ENCODE data around the gene COPG2. TPM values are rescaled to one million over a fixed set of nuclear protein-coding genes. Genes with fewer than 3 reads are reported as not detected.

Gene COPG2
- total RNA-seq, 4 donors from 2014 or later: 3.4 to 19.7 (median 7.4) TPM

DNA sequence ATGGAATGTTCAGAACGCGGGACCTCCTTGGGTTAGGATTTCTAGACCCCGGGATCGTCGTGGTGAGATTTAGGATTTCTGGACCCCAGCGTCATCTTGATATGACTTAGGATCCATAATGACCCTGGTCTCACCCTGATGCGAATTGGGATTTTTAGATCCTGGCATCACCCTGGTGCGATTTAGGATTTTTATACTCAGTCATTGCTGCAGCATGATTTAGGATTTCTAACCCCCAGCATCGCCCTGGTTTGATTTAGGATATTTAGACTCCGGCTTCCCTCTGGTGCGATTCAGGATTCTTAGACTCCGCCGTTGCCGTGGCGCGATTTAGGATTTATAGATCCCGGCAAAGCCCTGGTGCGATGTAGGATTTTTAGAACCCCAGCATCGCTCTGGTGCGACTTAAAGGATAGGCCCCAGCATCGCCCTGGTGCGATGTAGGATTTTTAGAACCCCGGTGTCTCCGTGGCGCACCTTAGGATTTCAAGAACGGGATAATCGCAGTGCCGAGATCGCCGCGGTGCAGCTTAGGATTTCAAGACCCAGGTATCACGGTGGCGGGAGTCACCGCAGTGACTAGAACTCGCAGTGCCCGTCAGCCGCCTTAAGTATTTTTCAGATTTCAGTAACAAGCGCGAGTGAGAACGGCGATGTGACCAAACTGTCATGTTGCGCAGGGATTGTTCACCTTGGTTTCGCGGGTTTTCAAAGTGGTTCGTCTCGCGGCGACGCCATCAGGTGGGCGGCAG, 175.8 kb downstream of the COPG2 start:
- Histone ChIP-seq H3K4me1 (peaks cover 4 to 14% (median 10%) of the 10 kb centered on the region in 4 donors), H3K36me3 (no peaks in the 10 kb centered on the region), H3K4me3 (peak overlapping the region in 3 of 4 donors; percentile 12 to 36 (median 25)), H3K27me3 (no peaks in the 10 kb centered on the region), H3K27ac (no peak overlapping the region), H3K9me3 (no peaks in the 10 kb centered on the region)
- TF ChIP-seq POLR2AphosphoS5 (IDR thresholded peaks at IDR 0.05): no peak
- TF ChIP-seq EP300 (IDR thresholded peaks at IDR 0.05; ENCODE audit: low read depth): no peak
- no peak for TF ChIP-seq POLR2A (IDR thresholded peaks at IDR 0.05)
- TF ChIP-seq, protein P1, sequence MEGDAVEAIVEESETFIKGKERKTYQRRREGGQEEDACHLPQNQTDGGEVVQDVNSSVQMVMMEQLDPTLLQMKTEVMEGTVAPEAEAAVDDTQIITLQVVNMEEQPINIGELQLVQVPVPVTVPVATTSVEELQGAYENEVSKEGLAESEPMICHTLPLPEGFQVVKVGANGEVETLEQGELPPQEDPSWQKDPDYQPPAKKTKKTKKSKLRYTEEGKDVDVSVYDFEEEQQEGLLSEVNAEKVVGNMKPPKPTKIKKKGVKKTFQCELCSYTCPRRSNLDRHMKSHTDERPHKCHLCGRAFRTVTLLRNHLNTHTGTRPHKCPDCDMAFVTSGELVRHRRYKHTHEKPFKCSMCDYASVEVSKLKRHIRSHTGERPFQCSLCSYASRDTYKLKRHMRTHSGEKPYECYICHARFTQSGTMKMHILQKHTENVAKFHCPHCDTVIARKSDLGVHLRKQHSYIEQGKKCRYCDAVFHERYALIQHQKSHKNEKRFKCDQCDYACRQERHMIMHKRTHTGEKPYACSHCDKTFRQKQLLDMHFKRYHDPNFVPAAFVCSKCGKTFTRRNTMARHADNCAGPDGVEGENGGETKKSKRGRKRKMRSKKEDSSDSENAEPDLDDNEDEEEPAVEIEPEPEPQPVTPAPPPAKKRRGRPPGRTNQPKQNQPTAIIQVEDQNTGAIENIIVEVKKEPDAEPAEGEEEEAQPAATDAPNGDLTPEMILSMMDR (IDR thresholded peaks at IDR 0.05): no peak
- WGBS, 2 donors (ENCODE audit: low coverage in 1 of 2): 69 to 77% methylated on average over 7 to 50 of the region's 50 CpGs
- in situ Hi-C loops (cut with MboI; ENCODE audit: low pct_ligation_motif_present in 1 of 4, low pct_unique_long_range_greater_than_20kb in 1 of 4, low sequenced_read_pairs in 3 of 4) (loop anchor here in 1 of 4 donors (25.0 kb wide), 1 partner anchor 205 kb away; the partner anchor contains the start of gene CPA4), intact Hi-C loops (cut with DNase I; ENCODE audit: low total_unique reads) (no loop called here)
- no peak for DNase-seq

DNA sequence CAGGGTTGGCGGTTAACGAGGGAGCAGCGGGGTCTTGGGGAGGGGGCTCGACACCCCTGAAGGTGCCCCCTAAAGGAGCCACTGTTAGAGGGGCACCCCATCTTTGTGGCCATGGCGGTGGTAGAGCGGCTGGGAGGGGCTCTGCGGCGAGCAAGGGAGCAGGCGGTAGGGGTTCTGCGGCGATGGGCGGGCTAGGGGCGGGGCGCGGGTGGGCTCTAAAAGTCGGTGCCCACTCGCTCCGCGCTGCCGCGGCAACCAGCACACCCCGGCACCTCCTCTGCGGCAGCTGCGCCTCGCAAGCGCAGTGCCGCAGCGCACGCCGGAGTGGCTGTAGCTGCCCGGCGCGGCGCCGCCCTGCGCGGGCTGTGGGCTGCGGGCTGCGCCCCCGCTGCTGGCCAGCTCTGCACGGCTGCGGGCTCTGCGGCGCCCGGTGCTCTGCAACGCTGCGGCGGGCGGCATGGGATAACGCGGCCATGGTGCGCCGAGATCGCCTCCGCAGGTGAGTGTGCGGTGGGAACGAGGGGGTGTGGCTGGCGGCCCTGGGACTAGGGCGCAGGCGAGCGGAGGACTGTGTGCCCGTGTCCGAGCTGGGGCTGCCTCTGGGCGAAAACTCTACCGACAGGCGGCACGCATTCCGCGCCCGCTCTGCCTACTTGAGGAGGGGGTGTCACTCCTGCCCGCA, 176.6 kb downstream of the COPG2 start, which contains the start of gene MEST:
MEST (plus strand) TSS at position 245 of the 682 bp plus-strand sequence; CDS start at position 474, 229 bp downstream.
- Histone ChIP-seq H3K4me1 (peaks cover 4 to 14% (median 10%) of the 10 kb centered on the region in 4 donors), H3K27ac (peak within 1 kb of the TSS in 3 of 4 donors; percentile 9 to 67 (median 23)), H3K36me3 (no peaks in the 10 kb centered on the region), H3K4me3 (peak within 1 kb of the TSS in 3 of 4 donors; percentile 12 to 36 (median 25)), H3K27me3 (no peaks in the 10 kb centered on the region), H3K9me3 (no peaks in the 10 kb centered on the region)
- DNase-seq: no peak
- TF ChIP-seq POLR2A (IDR thresholded peaks at IDR 0.05) (no peak), POLR2AphosphoS5 (IDR thresholded peaks at IDR 0.05) (no peak), EP300 (IDR thresholded peaks at IDR 0.05; ENCODE audit: low read depth) (no peak)
- TF ChIP-seq, protein P1 (IDR thresholded peaks at IDR 0.05): no peak
- 81 to 87% methylated on average over 4 to 56 of the region's 71 CpGs for WGBS, 2 donors (ENCODE audit: low coverage in 1 of 2)
- intact Hi-C loops (cut with DNase I; ENCODE audit: low total_unique reads): no loop called here
- in situ Hi-C loops (cut with MboI; ENCODE audit: low pct_ligation_motif_present in 1 of 4, low pct_unique_long_range_greater_than_20kb in 1 of 4, low sequenced_read_pairs in 3 of 4): loop anchor here in 1 of 4 donors (25.0 kb wide), 1 partner anchor 205 kb away; the partner anchor contains the start of gene CPA4

DNA sequence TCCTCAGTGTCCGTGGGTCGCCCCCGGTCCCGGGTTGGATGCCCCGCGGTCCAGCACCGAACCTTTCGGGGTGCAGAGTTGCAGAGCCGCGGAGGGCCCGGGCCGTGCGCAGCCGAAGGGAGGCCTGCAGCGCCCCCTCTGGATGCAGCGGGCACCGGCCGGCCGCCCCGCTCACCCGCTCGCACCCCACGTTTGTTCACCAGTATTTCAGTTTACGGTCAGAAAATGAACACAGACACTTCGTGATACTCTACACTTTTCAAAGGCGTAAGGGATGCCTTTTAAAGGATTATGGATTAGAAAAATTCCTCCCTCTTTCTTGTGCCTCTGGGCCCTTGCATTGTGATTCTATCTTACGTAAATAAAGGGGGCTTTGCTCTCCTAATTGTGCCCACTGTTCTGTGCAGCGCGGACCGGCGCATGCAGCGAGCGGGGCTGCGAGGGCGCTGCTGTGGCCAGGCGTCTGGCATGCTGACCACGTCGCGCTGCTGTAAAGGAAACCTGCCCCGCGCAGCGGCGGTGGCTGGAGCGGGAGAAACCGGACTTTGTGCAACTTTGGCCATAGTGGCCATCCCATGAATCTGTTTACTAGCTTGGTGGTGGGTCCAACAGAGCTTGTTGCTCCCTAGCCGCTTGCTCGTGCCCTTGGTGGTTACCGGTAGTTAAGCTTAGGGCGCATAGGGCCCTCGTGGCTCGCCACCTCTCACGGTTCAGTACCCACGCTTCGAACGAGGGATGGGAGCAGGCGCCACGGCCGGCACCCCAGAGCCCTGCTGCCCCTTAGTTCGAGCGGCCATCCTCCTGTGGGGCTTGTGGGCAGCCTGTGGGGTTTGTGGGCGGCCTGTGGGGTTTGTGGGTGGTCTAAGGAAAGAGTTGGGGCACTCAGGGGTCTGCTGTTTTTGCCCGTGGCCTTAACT, 177.4 kb downstream of the COPG2 start:
- WGBS, 2 donors (ENCODE audit: low coverage in 1 of 2): 61 to 65% methylated on average over 5 to 62 of the region's 62 CpGs
- Histone ChIP-seq H3K4me1 (peaks cover 4 to 20% (median 12%) of the 10 kb centered on the region in 4 donors), H3K27ac (peak overlapping the region in 3 of 4 donors; percentile 9 to 67 (median 23)), H3K4me3 (peak overlapping the region in 3 of 4 donors; percentile 12 to 36 (median 25)), H3K9me3 (no peaks in the 10 kb centered on the region), H3K36me3 (no peaks in the 10 kb centered on the region), H3K27me3 (no peaks in the 10 kb centered on the region)
- intact Hi-C loops (cut with DNase I; ENCODE audit: low total_unique reads): no loop called here
- in situ Hi-C loops (cut with MboI; ENCODE audit: low pct_ligation_motif_present in 1 of 4, low pct_unique_long_range_greater_than_20kb in 1 of 4, low sequenced_read_pairs in 3 of 4): loop anchor here in 1 of 4 donors (25.0 kb wide), 1 partner anchor 204 kb away; the partner anchor contains the start of gene CPA4
- peak; percentile 37 for DNase-seq
- no peak for TF ChIP-seq EP300 (IDR thresholded peaks at IDR 0.05; ENCODE audit: low read depth)
- TF ChIP-seq POLR2A (IDR thresholded peaks at IDR 0.05): no peak
- TF ChIP-seq, protein P1 (IDR thresholded peaks at IDR 0.05): peak; percentile 42 to 49 (median 46)
- no peak for TF ChIP-seq POLR2AphosphoS5 (IDR thresholded peaks at IDR 0.05)

All from transverse colon (tissue), 4 donors.